ENCODE measurements around the gene NDP. TPM values are rescaled to one million over a fixed set of nuclear protein-coding genes. Genes with fewer than 3 reads are reported as not detected.

The NDP gene
- total and polyA plus RNA-seq, 2 donors (not counting 1 experiment from before 2014, with no cell fraction given), result not detected

DNA sequence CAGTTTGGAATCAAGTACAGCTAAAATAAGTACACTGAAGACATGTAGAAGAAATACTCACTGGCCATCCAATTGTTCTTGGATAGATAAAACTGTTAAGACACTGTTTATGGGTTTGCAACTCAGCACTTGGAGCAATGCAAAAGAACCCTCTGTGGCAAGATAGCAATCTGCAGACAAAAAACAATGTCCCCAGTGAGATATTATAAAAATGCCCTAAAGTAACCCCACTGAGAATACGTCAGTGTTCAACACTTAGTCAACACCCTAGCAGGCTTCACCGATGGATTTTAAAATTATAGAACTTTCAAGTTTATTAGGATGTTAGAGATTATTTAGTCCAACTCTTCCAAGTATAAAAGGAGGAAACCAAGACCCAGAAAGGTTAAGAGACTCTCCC lies 47.5 kb upstream of the NDP start:
- H3K4me3 ChIP-seq (ENCODE audit: control extremely low read depth in 1 of 5, extremely low read depth in 1 of 5, insufficient read depth in 1 of 5, low read depth in 2 of 5, low read length in 4 of 5), result no peak overlapping the region
- intact Hi-C loops (cut with micrococcal nuclease), result no loop called here
- Mint-ChIP-seq H3K27ac (no peak overlapping the region), H3K9me3 (ENCODE audit: insufficient read depth) (no peaks in the 10 kb centered on the region), H3K4me3 (no peak overlapping the region), H3K27me3 (no peaks in the 10 kb centered on the region), H3K4me1 (peaks cover 2% of the 10 kb centered on the region)
- DNase-seq (no peak), ATAC-seq (ENCODE audit: low read depth) (no peak)
- H3K36me3 ChIP-seq (replicated peaks in 1 of 2; ENCODE audit: control extremely low read depth in 1 of 2, control insufficient read depth in 1 of 2, extremely low read depth in 1 of 2, insufficient read depth in 2 of 2, low read length in 1 of 2), result no peaks in the 10 kb centered on the region
- no CpG with 5 or more reads among the region's 2 CpGs for WGBS (ENCODE audit: insufficient coverage)
- H3K9me3 ChIP-seq (ENCODE audit: control extremely low read depth in 1 of 3, control insufficient read depth in 2 of 3, insufficient read depth in 1 of 3, low read length in 2 of 3), result no peaks in the 10 kb centered on the region
- no peaks in the 10 kb centered on the region for H4K20me1 ChIP-seq (ENCODE audit: control insufficient read depth, insufficient read depth, low read length, poor library complexity, severe bottlenecking)
- CTCF ChIA-PET, result no interaction called here
- H3K4me2 ChIP-seq (replicated peaks; ENCODE audit: low read depth, low read length, poor library complexity, severe bottlenecking), result no peak overlapping the region
- POLR2A ChIA-PET, result no interaction called here
- H2AFZ ChIP-seq (ENCODE audit: insufficient read depth, low read depth, low read length, poor library complexity, severe bottlenecking), result no peak overlapping the region
- no peak overlapping the region for H3K9ac ChIP-seq (ENCODE audit: low read length)
- H3K79me2 ChIP-seq (ENCODE audit: control insufficient read depth, insufficient read depth, low read length), result no peaks in the 10 kb centered on the region
- H3K27me3 ChIP-seq (replicated peaks in 1 of 4; ENCODE audit: control extremely low read depth in 1 of 4, control insufficient read depth in 3 of 4, insufficient read depth in 4 of 4, low read length in 3 of 4), result no peaks in the 10 kb centered on the region
- no peak for TF ChIP-seq EZH2 (IDR thresholded peaks at IDR 0.05; ENCODE audit: borderline replicate concordance, insufficient read depth, low read depth, low read length, poor library complexity, severe bottlenecking)
- TF ChIP-seq, protein P1, sequence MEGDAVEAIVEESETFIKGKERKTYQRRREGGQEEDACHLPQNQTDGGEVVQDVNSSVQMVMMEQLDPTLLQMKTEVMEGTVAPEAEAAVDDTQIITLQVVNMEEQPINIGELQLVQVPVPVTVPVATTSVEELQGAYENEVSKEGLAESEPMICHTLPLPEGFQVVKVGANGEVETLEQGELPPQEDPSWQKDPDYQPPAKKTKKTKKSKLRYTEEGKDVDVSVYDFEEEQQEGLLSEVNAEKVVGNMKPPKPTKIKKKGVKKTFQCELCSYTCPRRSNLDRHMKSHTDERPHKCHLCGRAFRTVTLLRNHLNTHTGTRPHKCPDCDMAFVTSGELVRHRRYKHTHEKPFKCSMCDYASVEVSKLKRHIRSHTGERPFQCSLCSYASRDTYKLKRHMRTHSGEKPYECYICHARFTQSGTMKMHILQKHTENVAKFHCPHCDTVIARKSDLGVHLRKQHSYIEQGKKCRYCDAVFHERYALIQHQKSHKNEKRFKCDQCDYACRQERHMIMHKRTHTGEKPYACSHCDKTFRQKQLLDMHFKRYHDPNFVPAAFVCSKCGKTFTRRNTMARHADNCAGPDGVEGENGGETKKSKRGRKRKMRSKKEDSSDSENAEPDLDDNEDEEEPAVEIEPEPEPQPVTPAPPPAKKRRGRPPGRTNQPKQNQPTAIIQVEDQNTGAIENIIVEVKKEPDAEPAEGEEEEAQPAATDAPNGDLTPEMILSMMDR (IDR thresholded peaks at IDR 0.05), result no peak
- H3K27ac ChIP-seq (ENCODE audit: low read length in 2 of 2), result no peak overlapping the region
- H3K4me1 ChIP-seq (ENCODE audit: control insufficient read depth in 2 of 2, insufficient read depth in 2 of 2, low read length in 2 of 2), result no peaks in the 10 kb centered on the region

DNA sequence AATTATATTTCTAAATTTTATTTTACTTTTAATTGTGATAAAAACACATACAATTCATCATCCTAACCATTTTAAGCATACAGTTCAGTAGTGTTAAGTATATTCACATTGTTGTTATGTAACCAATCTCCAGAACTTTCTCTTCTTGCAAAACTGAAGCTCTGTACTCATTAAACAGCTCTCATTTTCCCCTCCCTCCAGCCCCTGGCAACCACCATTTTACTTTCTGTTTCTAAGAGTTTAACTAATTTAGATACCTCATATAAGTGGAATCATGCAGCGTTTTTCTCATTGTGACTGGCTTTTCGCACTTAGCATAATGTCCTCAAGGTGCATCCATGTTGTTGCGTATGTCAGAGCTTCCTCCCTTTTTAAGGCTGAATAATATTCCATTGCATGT lies 46.7 kb upstream of the NDP start:
- ChIA-PET CTCF (no interaction called here), POLR2A (no interaction called here)
- Histone ChIP-seq H3K4me3 (ENCODE audit: control extremely low read depth in 1 of 5, extremely low read depth in 1 of 5, insufficient read depth in 1 of 5, low read depth in 2 of 5, low read length in 4 of 5) (no peak overlapping the region), H2AFZ (ENCODE audit: insufficient read depth, low read depth, low read length, poor library complexity, severe bottlenecking) (no peak overlapping the region), H4K20me1 (ENCODE audit: control insufficient read depth, insufficient read depth, low read length, poor library complexity, severe bottlenecking) (no peaks in the 10 kb centered on the region), H3K9me3 (ENCODE audit: control extremely low read depth in 1 of 3, control insufficient read depth in 2 of 3, insufficient read depth in 1 of 3, low read length in 2 of 3) (no peaks in the 10 kb centered on the region), H3K9ac (ENCODE audit: low read length) (no peak overlapping the region), H3K4me1 (ENCODE audit: control insufficient read depth in 2 of 2, insufficient read depth in 2 of 2, low read length in 2 of 2) (no peaks in the 10 kb centered on the region), H3K27me3 (replicated peaks in 1 of 4; ENCODE audit: control extremely low read depth in 1 of 4, control insufficient read depth in 3 of 4, insufficient read depth in 4 of 4, low read length in 3 of 4) (no peaks in the 10 kb centered on the region), H3K36me3 (replicated peaks in 1 of 2; ENCODE audit: control extremely low read depth in 1 of 2, control insufficient read depth in 1 of 2, extremely low read depth in 1 of 2, insufficient read depth in 2 of 2, low read length in 1 of 2) (no peaks in the 10 kb centered on the region), H3K79me2 (ENCODE audit: control insufficient read depth, insufficient read depth, low read length) (no peaks in the 10 kb centered on the region), H3K4me2 (replicated peaks; ENCODE audit: low read depth, low read length, poor library complexity, severe bottlenecking) (no peak overlapping the region), H3K27ac (ENCODE audit: low read length in 2 of 2) (no peak overlapping the region)
- intact Hi-C loops (cut with micrococcal nuclease), result no loop called here
- ATAC-seq (ENCODE audit: low read depth) (no peak), DNase-seq (no peak)
- Mint-ChIP-seq H3K4me3 (no peak overlapping the region), H3K4me1 (peaks cover 2% of the 10 kb centered on the region), H3K9me3 (ENCODE audit: insufficient read depth) (no peaks in the 10 kb centered on the region), H3K27ac (no peak overlapping the region), H3K27me3 (no peaks in the 10 kb centered on the region)
- WGBS (ENCODE audit: insufficient coverage), result no CpG with 5 or more reads among the region's 3 CpGs
- no peak for TF ChIP-seq EZH2 (IDR thresholded peaks at IDR 0.05; ENCODE audit: borderline replicate concordance, insufficient read depth, low read depth, low read length, poor library complexity, severe bottlenecking)
- TF ChIP-seq, protein P1 (IDR thresholded peaks at IDR 0.05), result no peak
